NCI-H1048 (cell line): ENCODE measurements around the gene FANCB.

Experiments used
- DNase-seq: peaks from one replicate; lab custom pipeline; 2025; lab: John Stamatoyannopoulos, UW

Gene FANCB

DNA sequence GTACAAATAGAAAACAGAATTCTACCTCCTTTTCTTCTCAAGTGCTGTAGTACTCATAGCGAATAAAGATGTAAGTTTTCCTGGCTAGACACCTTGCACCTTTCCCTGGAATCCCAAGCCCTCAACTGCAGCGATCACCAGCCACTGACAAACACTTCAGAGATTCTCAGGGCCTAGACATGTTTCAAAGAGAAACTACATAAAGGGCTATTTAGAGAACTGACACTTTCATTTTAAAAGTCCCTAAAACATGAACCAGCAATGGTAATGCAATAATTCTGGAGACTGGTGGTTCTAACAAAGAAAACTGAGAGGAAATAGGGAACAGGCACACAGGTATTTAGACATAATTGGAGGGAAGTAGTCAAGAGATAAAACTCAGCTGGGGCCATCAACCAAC, 35.7 kb downstream of the FANCB start:
- no peak for DNase-seq

DNA sequence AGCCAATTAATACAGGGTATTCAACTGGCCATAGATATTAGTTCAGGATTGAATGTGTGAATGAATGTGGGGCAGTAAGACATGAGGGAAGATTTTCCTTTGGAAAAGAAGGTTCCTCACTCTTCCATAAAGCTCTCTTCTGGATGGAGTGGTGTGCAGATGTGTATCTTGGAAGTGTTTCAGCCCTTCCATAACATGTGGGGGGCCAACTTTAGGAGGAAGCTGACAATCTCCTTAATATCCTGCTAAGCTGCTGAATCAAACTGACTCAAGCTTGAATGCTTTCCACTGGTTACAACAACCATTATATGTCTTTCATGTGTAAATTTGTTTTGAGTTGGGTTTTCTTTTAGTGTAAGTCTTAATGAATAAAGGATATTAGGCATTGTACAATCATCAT, 40.3 kb downstream of the FANCB start:
- no peak for DNase-seq

DNA sequence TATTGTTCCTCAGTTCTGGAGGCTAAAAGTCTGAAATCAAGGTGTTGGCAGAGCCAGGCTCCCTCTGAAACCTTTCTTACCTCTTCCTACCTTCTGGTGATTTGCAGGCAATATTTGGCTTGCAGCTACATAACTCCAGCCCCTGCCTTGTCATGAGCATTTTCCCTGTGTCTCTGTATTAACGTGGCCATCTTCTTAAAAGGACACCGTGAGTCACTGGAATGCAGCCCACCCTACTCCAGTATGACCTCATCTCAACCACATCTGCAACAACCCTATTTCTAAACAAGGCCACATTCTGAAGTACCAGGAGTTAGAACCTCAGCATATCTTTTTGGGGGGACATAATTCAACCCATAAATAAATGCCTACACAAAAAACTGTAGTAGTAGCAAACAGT, 40.7 kb downstream of the FANCB start:
- no peak for DNase-seq

- no peak for DNase-seq
Observed at GRCh38 chrX:14829643-14830042, 43.2 kb downstream of the FANCB start.

GRCh38 chrX:14826319-14826718, 46.5 kb downstream of the FANCB start:
- no peak for DNase-seq

DNA sequence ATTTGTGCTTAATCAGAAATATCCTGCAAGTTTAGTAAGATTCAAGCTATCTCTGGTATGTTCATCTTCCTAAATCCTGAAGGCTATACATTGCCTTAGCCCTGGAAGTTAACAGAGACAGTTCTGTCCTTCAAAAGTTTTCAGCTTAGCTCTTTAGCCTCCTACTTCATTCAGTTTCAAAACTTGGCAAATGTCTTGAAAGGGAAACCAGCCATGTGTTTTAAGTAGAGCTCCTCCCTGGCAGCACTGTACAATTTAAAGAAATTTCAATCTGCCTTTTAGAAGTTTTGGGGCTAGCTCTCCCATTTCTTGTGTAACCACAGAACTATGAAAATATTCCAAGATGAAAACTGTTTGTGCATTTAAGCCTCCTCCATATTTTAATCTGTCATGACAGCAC, 47.0 kb downstream of the FANCB start:
- no peak for DNase-seq

DNA sequence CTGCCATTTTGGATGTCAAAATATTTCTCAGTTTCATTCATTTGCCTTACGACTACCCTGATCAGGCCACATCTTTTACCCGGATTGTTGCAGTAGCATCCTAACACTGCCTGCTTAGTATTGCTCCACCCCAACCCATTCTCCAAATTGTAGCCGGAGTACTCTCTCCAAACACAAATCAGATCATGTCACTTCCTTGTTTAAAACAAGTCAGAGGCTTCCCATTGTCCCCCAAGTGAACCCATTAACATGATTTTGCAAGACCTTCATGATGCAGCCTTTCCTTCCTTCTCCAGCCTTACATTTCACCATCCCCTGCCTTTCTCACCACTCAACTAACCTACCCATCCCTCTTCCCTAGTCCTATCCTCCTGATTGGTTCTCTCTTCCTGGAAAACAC, 53.1 kb downstream of the FANCB start:
- no peak for DNase-seq

- DNase-seq = no peak
Observed at GRCh38 chrX:14817571-14817970, 55.3 kb downstream of the FANCB start.

GRCh38 chrX:14802943-14803710, 69.7 kb downstream of the FANCB start:
- DNase-seq = no peak

DNA sequence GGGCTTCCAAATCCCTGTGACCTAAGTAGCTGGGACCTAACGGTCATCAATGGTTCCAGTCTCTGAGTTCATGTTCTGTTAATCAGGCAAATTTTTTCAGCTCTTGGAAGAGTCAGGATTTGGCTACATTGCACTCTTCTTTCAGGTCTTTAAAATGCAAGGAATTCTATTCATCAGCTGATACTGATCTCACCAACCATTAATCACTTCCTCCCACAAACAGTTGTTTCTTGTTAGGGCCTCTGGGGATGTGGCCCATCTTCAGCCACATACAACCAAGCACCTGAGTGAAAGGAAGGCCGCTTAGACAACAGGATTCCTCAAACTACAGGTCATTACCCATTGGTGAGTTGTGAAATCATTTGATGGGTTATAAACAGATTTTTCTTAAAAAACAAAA, 71.7 kb downstream of the FANCB start:
- DNase-seq = no peak

GRCh38 chrX:14798805-14799397, 74.0 kb downstream of the FANCB start:
- DNase-seq = no peak
